SHP77 treated with DMSO at 0.1 percent for 48 hours (cell line): ENCODE results near the gene PTGIR.
"Not testable (repeated sequence)": the region's sequence is repeated elsewhere in the genome, so short reads cannot be mapped to it uniquely, and the experiment has no call there.

Source experiments
- DNase-seq: peaks from one replicate; lab custom pipeline; 2025; lab: John Stamatoyannopoulos, UW

The PTGIR gene

DNA sequence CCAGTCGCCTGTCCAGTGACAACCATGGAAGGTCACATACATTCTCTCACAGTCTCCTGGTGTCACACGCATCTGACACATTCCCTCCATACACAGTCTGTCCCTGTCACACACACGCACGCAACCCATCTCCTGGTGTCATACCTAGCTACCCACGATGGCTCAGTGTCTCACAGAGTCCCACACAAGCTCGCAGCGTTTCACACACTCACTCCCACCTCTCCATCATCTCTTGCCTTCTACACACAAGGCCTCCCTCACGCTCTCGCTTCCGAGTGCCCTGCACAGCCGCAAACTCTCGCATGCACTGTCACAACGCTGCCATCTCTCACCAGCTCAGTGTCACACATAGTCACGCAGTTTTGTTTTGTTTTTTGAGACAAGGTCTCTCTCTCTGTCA lies 12.3 kb upstream of the PTGIR start:
- no peak for DNase-seq

DNA sequence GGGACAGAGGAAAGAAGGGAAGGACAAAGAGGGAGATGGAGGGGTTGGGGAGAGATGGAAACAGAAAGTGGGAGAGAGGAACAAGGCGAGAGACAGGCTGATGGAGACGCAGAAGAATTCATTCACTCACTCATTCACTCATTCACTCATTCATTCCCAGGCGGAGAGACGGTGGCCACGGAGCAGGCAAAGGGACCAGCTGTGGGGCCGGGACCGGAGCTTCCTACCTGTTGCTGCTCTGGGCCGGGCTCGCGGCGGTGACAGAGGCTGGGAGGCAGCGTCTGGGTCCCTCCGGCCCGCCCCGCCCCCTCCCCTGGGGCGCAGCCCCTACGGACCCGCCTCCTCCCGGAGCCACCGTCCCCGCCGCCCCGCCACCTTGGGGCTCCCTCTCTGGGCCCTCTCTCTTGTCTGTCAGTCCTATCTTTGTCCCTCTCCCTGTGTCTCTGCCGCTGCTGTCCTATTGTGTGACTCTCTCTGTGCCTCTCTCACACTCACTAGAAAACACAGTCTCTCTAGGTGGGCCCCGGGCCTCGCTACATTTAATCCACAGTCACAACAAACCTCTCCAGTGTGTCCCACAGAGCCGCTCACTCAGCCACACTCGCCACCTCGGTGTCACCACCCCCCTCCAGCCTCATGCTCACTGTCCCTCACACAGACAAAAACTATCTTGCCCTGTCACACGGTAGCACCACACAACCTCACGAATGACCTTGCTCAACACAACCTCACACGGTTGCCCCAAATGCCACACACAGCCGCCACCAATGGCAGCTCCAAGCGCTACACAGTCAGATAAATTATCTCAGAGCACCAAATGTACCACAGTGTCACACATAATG lies 11.3 kb upstream of the PTGIR start, which contains the start of gene GNG8:
TSS of gene GNG8 (minus strand) at position 283 of the 842 bp plus-strand sequence. CDS start 1,520 bp downstream, outside the sequence.
- DNase-seq, result no peak

DNA sequence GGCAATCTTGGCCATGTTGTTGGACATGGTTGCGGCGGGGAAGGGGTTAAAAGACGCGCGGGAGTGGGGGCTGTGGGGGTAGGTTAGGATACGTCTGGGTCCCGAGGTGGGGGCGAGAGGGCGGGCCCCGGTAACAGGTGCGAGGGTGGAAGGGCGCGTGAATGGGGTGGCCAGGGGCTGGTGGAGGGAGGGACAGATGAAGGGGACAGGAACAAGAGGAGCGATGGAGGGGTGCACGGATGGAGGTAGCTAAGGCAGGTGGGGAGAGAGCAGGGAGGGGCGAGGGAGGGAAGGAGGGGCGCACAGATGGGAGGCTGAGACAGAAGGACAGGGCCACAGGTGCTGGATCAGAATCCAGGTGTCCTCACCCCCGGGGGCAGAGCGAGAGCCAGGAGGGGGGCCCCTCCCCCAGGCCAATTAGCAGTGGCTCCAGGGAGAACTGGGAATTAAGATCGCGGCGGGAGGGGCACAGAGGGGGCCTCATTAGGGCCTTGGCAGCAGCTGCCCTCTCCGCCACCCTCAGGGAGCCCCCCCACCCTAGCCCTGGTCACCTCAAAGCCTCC lies 9.8 kb upstream of the PTGIR start:
- DNase-seq, result no peak

DNA sequence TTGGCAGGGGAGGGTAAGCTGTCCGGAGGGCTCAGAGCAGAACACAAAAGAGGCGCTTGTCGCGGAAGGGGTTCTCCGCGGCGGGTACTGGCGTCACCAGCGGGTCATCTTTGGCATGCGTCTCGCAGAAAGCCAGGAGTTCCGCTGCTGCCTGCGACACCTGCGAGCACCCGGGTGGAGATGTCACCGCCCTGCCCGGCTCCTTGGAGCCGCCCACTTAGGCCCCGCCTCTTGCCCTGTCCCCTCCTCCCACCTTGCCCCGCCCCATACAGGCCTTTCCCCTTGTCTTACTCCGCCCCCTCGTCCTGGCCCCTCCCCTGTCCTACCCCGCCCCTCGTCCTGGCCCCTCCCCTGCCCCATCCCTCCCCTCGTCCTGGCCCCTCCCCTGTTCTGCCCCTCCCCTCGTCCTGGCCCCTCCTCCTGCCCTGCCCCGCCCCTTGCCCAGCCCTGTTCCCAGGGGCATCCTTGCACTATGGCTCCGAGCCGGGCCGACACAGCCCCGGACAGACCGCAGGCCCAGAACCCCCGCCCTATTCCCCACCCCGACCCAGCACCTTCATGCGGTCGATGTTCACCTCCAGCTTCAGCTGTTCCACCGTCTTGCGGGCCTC lies 9.3 kb upstream of the PTGIR start:
- no peak for DNase-seq

DNA sequence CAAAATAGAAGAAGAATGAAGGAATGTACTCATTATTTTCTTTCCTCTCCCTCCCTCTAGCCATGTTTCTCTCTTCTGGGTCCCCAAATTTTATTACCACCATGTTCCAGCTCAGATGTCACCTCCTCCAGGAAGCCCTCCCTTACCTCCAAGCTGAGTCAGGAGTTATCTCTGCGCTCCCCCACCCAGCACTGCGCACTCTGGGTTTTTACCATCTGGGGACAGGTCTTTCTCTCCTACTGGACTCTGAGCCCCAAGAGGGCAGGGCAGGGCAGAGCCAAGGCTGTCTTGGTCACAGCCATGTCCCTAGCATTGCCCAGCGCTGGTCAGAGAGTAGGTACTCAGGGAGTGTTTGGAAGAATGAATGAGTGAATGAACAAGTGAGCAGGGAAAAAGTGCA lies 8.2 kb upstream of the PTGIR start:
- no peak for DNase-seq

DNA sequence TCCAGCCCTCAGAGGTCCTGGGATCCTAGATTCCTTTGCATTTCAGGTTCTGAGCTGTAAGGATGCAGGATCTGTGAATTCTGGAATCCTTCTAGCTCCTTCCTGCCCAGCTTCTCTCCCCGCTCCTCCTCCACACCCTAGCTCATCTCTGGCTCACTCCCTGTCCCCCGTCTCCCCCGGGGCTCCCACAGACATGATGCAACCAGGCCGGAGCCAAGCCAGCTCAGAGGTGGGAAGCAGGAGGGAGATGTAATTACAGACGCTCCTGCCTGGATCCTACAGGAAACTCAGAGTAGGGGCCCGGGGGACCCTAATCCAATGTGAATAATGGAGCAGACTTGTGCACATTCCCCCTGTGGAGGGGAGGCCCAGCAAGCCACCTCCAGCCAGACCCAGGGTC lies 6.6 kb upstream of the PTGIR start:
- no peak for DNase-seq

DNA sequence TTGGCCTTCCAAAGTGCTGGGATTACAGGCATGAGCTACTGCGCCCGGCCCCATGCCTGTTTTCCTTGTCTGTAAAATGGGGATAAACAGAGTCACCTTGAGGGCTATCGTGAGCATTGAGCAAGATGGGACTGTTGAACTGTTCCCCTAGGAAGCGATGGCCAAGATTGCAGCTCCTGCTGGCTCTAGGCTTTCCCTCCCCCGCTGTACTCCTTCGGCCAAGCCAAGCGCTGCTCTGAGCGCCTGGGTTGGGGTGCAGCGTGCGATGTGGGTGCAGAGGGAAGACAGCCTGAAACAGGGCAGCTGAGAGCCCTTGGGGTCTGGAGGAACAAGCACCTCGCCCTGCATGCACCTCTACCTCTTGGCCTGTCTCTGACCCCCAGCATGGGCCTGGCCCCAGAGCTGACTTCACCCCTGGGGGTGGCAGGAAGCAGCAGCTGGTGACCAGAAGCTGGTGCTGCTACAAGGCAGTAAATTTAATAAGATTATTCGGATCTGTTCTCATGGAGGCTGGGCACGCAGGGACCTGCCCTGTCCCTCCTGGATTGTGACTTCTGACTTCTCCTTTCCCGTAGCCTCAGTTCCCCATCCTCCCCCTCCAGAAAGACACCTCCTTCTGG lies 5.8 kb upstream of the PTGIR start:
- no peak for DNase-seq

DNA sequence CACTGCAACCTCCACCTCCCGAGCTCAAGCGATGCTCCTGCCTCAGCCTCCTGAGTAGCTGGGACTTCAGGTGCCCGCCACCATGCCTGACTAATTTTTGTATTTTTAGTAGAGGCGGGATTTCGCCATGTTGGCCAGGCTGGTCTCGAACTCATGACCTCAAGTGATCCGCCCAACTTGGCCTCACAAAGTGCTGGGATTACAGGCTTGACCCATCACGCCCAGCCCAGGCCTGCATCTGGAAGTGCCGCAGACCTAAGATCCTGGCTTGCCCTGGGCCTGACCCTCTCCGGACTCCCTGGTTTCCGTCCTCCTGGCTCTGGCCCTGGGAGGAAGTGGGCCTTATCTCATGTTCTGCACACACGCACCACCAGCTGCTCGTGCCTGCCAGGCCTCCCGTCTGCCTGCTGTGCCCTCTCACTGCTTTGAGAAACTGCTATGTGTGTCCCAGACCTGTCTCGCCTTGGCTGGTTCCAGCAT lies 4.7 kb upstream of the PTGIR start:
- no peak for DNase-seq

DNA sequence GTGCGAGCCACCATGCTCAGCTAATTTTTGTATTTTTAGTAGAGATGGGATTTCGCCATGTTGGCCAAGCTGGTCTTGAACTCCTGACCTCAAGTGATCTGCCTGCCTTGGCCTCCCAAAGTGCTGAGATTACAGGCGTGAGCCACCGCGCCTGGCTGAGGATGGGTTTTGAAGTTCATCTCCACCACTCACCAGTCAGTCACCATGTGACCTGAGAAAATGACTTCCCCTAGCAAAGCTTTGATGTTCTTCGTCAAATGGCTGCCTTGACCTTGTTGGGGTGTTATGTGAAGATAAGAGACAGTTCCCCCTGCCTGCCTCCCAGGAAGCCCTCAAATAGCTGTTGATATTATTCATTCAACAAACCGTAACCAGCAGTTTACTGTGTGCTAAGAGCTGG lies 4.1 kb upstream of the PTGIR start:
- DNase-seq, result not testable (repeated sequence)

DNA sequence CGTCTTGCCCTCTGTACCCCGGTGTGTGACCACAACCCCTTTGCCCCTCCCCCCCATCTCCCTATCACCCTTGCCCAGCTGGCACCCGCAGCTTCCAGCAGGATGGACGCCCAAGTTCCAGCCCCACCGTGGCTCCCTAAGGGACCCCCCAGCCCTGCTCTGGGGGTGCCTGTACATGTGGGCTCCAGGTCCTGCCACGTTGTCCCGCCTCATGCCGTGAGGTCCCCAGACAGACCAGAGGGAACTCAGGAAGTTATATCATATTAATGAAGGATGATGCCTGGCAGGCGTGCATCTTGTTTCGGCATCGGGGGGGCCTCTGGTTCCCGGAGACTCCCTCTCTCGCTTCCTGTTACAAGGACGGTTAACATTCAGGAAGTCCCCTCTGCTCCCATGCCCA lies 1.6 kb upstream of the PTGIR start:
- no peak for DNase-seq

DNA sequence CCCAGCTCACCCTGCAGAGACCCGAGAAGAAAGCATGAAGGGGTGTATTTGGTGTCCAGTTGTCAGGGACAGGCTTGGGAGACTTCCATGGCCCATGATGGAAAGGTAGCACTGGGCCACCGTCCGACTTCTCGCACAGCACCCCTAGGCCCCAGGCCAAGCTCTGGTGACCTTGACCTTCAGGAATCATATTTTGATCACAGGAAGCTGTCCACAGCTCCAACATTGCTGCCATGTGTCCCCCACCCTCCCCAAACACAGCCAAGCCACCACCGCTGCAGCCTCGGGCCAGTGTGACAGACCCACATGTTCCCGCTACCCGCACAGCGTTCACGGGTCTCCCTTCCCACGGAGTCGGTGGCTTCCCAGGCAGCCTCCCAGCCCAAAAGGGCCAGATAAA lies 842 bp upstream of the PTGIR start:
- DNase-seq, result no peak

DNA sequence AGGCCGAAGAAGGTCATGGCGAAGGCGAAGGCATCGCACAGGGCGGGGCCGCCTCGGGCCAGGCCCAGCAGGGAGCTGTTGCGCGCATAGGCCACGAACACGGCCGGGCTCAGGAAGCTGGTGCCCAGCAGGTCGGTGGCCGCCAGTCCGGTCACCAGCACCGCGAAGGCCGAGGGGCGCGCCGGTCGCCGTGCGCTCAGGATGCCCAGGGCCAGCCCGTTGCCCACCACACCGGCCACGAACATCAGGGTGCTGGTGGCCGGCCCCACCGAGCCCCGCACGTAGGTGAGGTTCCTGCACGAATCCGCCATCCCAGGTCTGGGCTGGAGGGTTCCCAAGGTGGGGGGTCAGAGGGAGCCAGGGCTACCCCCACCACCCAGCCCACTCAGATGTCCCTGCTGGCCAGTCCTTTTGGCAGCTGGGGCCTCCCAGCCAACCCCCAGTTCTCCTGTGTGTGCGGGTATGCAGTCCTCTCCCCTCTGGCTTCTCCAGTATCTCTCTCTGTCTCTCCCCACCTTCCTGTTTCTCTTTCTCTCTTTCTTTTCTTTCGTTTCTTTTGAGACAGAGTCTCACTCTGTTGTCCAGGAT lies 880 bp downstream of the PTGIR start:
- DNase-seq, result no peak

DNA sequence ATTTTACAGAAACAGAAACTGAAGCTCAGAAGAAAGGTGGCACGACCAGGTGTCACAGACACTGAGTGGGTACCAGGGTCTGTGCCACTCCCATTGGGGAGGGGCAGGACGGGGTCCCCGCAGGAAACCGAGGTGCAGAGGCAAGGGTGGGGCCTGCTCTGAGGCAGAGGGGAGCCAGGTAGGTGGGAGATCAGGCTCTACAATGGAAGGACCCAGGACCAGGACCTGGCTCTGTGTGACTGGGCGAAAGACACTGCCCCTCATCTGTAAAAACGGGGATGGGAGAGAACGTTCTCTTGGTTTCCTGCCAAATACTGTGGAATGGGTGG lies 2.8 kb downstream of the PTGIR start:
- no peak for DNase-seq

DNA sequence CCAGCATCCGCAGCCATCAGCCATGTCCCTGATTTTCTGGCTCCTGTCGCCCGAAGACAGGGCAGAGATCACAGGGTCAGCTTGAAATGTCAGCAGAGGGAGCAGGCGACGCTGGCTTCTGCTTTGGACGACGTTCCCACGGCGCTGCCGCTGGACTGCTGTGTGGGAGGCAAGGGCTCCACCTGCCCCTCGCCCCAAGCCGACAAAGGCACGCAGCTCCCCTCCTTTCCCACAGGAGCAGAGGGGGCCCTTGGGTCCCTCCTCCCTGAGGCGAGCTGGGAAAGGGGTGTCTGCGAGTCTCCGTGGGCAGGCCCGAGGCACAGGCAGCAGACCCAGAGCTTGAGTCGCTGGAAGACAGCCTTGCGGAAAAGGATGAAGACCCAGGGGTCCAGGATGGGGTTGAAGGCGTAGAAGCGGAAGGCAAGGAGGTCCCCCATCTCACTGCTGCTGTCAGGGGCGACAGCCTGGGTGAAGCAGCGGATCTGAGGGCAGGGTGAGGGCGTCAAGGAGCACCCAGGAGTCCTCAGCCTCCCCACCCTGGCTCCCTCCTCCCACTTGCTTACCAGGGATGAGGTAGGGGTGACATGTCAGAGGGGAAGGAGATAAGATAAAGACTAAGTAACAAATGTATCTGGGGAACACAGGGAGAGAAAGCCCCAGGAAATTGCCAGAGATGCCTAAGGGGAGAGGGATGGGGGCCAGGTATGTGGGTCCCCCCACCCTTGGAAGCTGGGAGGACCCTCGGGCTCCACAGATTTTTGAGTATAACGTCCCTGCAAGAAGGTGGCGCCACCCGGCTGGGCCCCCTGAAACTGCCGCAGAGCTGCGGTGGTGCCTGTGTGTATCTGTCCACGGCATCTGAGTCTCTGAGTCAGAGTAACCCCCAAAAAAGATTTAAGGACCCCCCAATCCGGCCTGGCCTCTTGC lies 3.4 kb downstream of the PTGIR start:
- no peak for DNase-seq

DNA sequence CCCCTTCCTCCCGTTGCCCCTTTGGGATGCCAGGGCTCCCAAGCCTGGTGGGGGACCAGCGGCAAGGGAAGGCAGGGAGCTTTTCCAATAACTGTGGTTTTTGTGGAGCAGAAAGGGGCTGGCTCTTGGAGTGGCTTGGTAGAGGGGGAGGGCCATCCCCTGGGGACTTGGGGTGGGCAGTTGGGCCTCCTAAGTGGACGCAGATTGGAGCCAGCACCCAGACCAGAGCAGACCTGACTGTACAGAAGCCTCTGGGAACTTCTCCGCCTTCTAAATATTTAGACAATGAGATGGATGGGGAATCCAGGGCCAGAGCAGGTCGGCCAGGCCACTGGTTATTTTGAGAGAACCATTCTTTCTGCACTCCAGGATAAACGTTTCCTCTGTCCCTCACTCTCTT lies 4.2 kb downstream of the PTGIR start:
- DNase-seq, result no peak

DNA sequence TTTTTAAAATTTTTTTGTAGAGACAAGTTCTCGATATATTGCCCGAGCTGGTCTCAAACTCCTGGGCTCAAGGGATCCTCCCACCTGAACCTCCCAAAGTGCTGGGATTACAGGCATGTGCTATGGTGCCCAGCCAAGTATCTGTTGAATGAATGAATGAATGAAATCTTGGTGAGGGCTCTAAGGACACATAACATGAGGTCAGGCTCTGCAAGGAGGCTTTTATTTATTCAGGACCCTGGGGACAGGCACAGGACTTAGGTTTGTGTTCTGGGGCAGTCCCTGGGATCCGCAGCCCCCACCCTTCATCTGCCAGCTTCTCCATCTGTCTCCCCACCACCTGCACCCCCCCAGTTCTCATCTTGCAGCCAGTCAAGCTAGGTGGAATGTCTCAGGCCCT lies 4.6 kb downstream of the PTGIR start:
- no peak for DNase-seq

DNA sequence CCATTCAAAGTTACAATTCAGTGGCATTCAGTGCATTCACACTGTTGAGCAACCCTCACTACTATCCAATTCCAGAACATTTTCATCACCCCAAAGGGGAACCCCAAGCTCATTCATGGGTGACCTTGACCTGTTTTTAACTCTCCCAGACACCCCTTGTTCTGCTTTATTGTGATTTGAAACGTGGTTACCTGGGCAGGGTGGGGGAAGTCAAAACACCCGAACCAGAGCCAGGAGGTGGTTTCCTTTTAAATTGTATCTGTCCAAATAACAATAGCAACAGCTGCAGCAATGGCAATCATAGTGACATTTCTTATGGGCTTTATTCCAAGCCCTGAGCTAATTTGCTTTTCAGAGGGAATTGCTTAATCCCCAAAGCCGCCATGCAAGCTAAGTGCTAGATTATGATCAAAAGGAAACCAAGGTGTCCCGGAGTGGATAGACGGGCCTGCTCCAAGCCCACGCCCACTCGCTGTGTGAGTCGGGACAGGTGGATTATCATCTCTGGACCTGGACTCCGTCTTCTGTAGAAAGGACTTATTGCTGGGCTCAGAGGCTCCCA lies 6.1 kb downstream of the PTGIR start:
- no peak for DNase-seq

DNA sequence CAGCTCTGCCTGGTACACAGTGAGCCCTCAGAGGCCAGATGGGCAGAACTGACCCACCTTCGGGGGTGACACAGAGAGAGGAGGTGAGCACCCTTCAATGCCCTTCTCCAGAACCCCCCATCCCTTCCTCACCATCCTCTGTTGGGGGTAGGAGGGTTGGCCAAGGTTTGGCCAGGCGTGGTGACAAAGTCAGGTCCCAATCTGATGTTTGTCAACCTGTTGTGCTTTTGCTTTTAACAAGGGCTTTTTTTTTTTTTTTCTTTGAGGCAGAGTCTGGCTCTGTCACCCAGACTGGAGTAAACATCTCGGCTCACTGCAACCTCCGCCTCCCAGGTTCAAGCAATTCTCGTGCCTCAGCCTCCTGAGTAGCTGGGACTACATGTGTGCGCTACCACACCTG lies 7.3 kb downstream of the PTGIR start:
- no peak for DNase-seq

DNA sequence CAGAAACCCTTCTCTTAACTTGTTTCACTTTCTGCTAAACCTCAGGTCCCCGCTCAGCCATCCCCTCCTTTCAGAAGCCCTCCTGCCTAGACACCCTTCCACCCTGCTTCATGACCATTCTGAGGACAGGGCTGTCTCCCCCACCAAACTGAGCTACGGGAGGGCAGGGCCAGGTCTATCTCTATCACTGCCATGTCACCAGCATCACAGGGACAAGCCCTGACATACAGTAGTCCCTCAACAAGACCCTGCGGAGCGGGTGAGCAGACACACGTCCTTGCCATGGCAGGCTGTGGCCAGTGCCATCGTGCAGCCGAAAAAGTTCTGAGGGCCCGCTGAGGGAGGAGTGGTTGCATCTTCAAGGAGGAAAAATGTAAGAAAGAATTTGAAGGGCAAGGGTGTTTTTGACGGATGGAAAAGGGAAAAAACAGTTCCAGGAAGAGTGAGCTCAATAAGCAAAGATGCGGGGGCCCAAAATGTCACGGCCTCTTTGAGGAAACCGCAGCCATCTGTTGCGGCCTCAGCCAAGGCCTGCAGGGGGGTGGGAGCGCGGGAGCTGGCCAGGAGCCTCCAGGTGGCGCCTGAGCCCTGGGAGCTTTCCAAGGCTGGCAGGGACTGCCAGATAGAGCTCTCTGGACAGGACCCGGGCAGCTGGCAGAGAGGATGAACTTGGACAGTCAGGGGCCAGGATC lies 8.1 kb downstream of the PTGIR start:
- peak; percentile 52 for DNase-seq

DNA sequence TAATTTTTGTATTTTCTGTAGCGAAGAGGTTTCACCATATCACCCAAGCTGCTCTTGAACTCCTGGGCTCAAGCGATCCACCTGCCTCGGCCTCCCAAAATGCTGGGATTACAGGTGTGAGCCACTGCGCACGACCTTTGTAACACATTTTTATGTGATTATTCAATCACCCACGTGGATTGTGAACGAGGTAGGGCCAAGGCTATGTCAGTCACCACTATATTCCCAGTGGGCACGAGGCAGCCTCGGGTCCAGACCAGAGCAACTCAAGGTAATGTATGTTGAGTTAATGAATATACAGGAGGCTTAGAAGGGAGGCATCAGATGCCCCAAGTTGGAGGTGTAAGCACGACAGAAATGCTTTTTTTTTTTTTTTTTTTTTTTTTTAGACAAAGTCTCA lies 8.9 kb downstream of the PTGIR start:
- DNase-seq, result no peak
